Non-pigmented ciliary epithelial cell (primary cell): Measurements from ENCODE around the gene CANX.
"Not testable (repeated sequence)": the region's sequence is repeated elsewhere in the genome, so short reads cannot be mapped to it uniquely, and the experiment has no call there.

ENCODE experiments used
- DNase-seq: peaks from one replicate; pipeline ENCODE4 v3.0.0-alpha.2; 2010; ENCODE audit warnings: low read depth

Gene CANX

GRCh38 chr5:179698935-179699615 lies at the start of gene CANX:
CANX (plus strand) TSS chr5:179698967; CDS start chr5:179705682, 6,715 bp downstream.
- DNase-seq = no peak

GRCh38 chr5:179649166-179649703 lies 49.5 kb upstream of the CANX start:
- not testable (repeated sequence) for DNase-seq

GRCh38 chr5:179650245-179650644 lies 48.5 kb upstream of the CANX start:
- not testable (repeated sequence) for DNase-seq

- DNase-seq = not testable (repeated sequence)
Observed at GRCh38 chr5:179653135-179653534, 45.6 kb upstream of the CANX start.

- not testable (repeated sequence) for DNase-seq
Observed at GRCh38 chr5:179657302-179658178, 41.2 kb upstream of the CANX start.

- DNase-seq = not testable (repeated sequence)
Observed at GRCh38 chr5:179658179-179658856, 40.4 kb upstream of the CANX start.

- DNase-seq = not testable (repeated sequence)
Observed at GRCh38 chr5:179661647-179662046, 37.1 kb upstream of the CANX start.

GRCh38 chr5:179668391-179668790 lies 30.4 kb upstream of the CANX start:
- no peak for DNase-seq

- peak; percentile 68 for DNase-seq
Observed at GRCh38 chr5:179678223-179679013, 20.3 kb upstream of the CANX start.

GRCh38 chr5:179679014-179679674 lies 19.6 kb upstream of the CANX start:
- DNase-seq = no peak

- no peak for DNase-seq
Observed at GRCh38 chr5:179680014-179680779, 18.6 kb upstream of the CANX start.

GRCh38 chr5:179680780-179681401 lies 17.9 kb upstream of the CANX start, which contains the start of gene CBY3:
CBY3 (minus strand) TSS chr5:179681034; CDS start chr5:179680918, 116 bp downstream.
- DNase-seq = no peak

- not testable (repeated sequence) for DNase-seq
Observed at GRCh38 chr5:179689212-179689611, 9.6 kb upstream of the CANX start.

GRCh38 chr5:179694561-179694960 lies 4.2 kb upstream of the CANX start:
- DNase-seq = no peak

GRCh38 chr5:179696603-179697002 lies 2.2 kb upstream of the CANX start:
- DNase-seq = no peak

GRCh38 chr5:179697108-179697507 lies 1.7 kb upstream of the CANX start:
- DNase-seq = no peak

GRCh38 chr5:179697543-179697942 lies 1.2 kb upstream of the CANX start:
- not testable (repeated sequence) for DNase-seq

- peak; percentile 93 for DNase-seq
Observed at GRCh38 chr5:179697993-179698934, 503 bp upstream of the CANX start.
